ENCODE data around the gene CHRNA7.
"Not testable (repeated sequence)": the region's sequence is repeated elsewhere in the genome, so short reads cannot be mapped to it uniquely, and the experiment has no call there.

GRCh38 chr15:32165775-32166174 lies 135.5 kb downstream of the CHRNA7 start:
- not testable (repeated sequence) for TF ChIP-seq CTCF (IDR thresholded peaks at IDR 0.05); POLR2A (IDR thresholded peaks at IDR 0.05); EP300 (IDR thresholded peaks at IDR 0.05; ENCODE audit: low read depth)
